MM.1S (cell line): ENCODE results near the gene RARRES2.

Experiments
- DNase-seq: peaks from one replicate; pipeline ENCODE4 v3.0.0-alpha.2; 2015
- H2AFZ ChIP-seq: fragments of 300-600 bp; sonication (generic); 2 replicates; pipeline ENCODE4 v1.6.0; 2016; ENCODE audit warnings: antibody characterized with exemption, low read length
- H3F3A ChIP-seq: fragments of 300-600 bp; sonication (generic); 2 replicates; pipeline ENCODE4 v1.6.1; 2016; ENCODE audit warnings: mild to moderate bottlenecking, antibody characterized with exemption, low read length, moderate library complexity, mixed read lengths; ENCODE audit not compliant: insufficient read depth
- H3K27ac ChIP-seq: fragments of 300-600 bp; sonication (generic); 2 replicates; pipeline ENCODE4 v1.5.1; 2016; ENCODE audit warnings: mild to moderate bottlenecking, low read length
- H3K27me3 ChIP-seq: fragments of 300-600 bp; sonication (generic); replicated peaks from 2 replicates; pipeline ENCODE4 v1.6.0; 2016; ENCODE audit warnings: low read length; ENCODE audit not compliant: insufficient read depth
- H3K36me3 ChIP-seq: fragments of 300-600 bp; sonication (generic); replicated peaks from 2 replicates; pipeline ENCODE4 v1.6.1; 2016; ENCODE audit warnings: mild to moderate bottlenecking, low read length, mixed read lengths; ENCODE audit not compliant: insufficient read depth
- H3K4me1 ChIP-seq: fragments of 300-600 bp; sonication (generic); 2 replicates; pipeline ENCODE4 v1.6.1; 2016; ENCODE audit warnings: low read length, mixed read lengths
- H3K4me2 ChIP-seq: fragments of 300-600 bp; sonication (generic); 2 replicates; pipeline ENCODE4 v1.6.0; 2016; ENCODE audit warnings: low read depth, low read length
- H3K4me3 ChIP-seq: fragments of 300-600 bp; sonication (generic); 2 replicates; pipeline ENCODE4 v1.5.1; 2016; ENCODE audit warnings: low read length, mixed read lengths
- H3K79me2 ChIP-seq: fragments of 300-600 bp; sonication (generic); 2 replicates; pipeline ENCODE4 v1.6.1; 2016; ENCODE audit warnings: mixed run types, low read length, mixed read lengths
- H3K9ac ChIP-seq: fragments of 300-600 bp; sonication (generic); 2 replicates; pipeline ENCODE4 v1.6.1; 2016; ENCODE audit warnings: low read length, mixed read lengths
- H3K9me2 ChIP-seq: fragments of 300-600 bp; sonication (generic); replicated peaks from 2 replicates; pipeline ENCODE4 v1.6.1; 2016; ENCODE audit warnings: mild to moderate bottlenecking, low read length, mixed read lengths; ENCODE audit not compliant: insufficient read depth
- H3K9me3 ChIP-seq: fragments of 300-600 bp; sonication (generic); replicated peaks from 2 replicates; pipeline ENCODE4 v1.6.1; 2016; ENCODE audit warnings: mild to moderate bottlenecking, low read length, mixed read lengths; ENCODE audit not compliant: insufficient read depth
- H4K20me1 ChIP-seq: fragments of 300-600 bp; sonication (generic); 2 replicates; pipeline ENCODE4 v1.6.1; 2016; ENCODE audit warnings: mild to moderate bottlenecking, low read length, moderate library complexity, mixed read lengths; ENCODE audit not compliant: insufficient read depth
- EZH2 ChIP-seq: fragments of 300-600 bp; sonication (generic); optimal IDR thresholded peaks from 2 replicates; pipeline ENCODE3; 2017; ENCODE audit warnings: low read depth, mild to moderate bottlenecking, antibody characterized with exemption, low read length, mixed read lengths
- EZH2phosphoT487 ChIP-seq: fragments of 300-600 bp; sonication (generic); IDR thresholded peaks from 2 replicates; pipeline ENCODE4 v1.6.1; 2018; ENCODE audit warnings: antibody characterized with exemption, low read length
- TF ChIP-seq, protein P1 (sequence below): fragments of 300-600 bp; sonication (generic); IDR thresholded peaks from 2 replicates; pipeline ENCODE4 v1.5.1; 2016; ENCODE audit warnings: antibody characterized with exemption, low read length, mixed read lengths

The RARRES2 gene

DNA sequence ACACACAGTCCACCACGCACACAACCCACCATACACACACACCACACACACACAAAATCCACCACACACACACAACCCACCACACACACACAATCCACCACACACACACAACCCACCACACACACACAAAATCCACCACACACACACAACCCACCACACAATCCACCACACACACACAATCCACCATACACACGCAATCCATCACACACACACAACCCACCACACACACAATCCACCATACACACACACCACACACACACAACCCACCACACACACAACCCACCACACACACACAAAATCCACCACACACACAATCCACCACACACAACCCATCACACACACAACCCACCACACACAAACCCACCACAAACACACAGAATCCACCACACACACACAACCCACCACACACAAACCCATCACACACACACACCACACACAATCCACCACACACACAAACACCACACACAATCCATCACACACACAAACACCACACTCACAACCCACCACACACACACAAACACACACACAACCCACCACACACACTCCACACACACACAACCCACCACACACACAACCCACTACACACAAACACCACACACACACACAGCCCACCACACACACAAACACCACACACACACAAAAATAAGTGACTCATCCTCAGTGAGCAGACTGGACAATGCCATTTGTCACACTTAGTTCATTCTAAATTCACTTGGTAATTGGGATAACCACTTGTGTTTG is 18.4 kb upstream of the RARRES2 start:
- Histone ChIP-seq H3K4me1 (peaks cover 33% of the 10 kb centered on the region), H3K36me3 (no peaks in the 10 kb centered on the region), H3K27ac (no peak overlapping the region), H3K27me3 (no peaks in the 10 kb centered on the region), H3K4me2 (no peak overlapping the region), H2AFZ (no peak overlapping the region), H3K9me2 (no peaks in the 10 kb centered on the region), H3K9ac (no peak overlapping the region), H3F3A (peaks cover 23% of the 10 kb centered on the region), H3K4me3 (no peak overlapping the region), H3K79me2 (no peaks in the 10 kb centered on the region), H3K9me3 (no peaks in the 10 kb centered on the region), H4K20me1 (no peaks in the 10 kb centered on the region)
- TF ChIP-seq, protein P1, sequence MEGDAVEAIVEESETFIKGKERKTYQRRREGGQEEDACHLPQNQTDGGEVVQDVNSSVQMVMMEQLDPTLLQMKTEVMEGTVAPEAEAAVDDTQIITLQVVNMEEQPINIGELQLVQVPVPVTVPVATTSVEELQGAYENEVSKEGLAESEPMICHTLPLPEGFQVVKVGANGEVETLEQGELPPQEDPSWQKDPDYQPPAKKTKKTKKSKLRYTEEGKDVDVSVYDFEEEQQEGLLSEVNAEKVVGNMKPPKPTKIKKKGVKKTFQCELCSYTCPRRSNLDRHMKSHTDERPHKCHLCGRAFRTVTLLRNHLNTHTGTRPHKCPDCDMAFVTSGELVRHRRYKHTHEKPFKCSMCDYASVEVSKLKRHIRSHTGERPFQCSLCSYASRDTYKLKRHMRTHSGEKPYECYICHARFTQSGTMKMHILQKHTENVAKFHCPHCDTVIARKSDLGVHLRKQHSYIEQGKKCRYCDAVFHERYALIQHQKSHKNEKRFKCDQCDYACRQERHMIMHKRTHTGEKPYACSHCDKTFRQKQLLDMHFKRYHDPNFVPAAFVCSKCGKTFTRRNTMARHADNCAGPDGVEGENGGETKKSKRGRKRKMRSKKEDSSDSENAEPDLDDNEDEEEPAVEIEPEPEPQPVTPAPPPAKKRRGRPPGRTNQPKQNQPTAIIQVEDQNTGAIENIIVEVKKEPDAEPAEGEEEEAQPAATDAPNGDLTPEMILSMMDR = no peak
- no peak for TF ChIP-seq EZH2
- no peak for TF ChIP-seq EZH2phosphoT487
- DNase-seq = no peak

DNA sequence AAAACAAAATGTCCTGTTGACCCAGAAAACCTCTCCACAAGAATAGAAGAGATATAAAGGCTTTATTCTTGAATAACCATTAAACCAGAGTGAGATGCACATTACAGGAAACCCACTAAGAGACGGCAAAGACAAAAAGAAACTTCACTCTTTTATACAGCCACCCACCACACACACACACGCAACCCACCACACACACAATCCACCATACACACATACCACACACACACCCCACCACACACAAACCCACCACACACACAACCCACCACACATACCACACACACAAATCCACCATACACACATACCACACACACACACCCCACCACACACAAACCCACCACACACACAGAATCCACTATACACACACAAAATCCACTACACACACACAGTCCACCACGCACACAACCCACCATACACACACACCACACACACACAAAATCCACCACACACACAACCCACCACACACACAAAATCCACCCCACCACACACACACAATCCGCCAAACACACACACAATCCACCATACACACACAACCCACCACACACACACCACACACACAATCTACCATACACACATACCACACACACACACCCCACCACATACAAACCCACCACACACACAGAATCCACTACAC is 17.7 kb upstream of the RARRES2 start:
- no peaks in the 10 kb centered on the region for H3K27me3 ChIP-seq
- H3K36me3 ChIP-seq = no peaks in the 10 kb centered on the region
- H3K4me2 ChIP-seq = no peak overlapping the region
- H3K79me2 ChIP-seq = no peaks in the 10 kb centered on the region
- no peak overlapping the region for H3K9ac ChIP-seq
- no peak for DNase-seq
- peaks cover 19% of the 10 kb centered on the region for H3F3A ChIP-seq
- no peak overlapping the region for H3K4me3 ChIP-seq
- H4K20me1 ChIP-seq = no peaks in the 10 kb centered on the region
- peaks cover 30% of the 10 kb centered on the region for H3K4me1 ChIP-seq
- H3K27ac ChIP-seq = no peak overlapping the region
- no peaks in the 10 kb centered on the region for H3K9me3 ChIP-seq
- no peak overlapping the region for H2AFZ ChIP-seq
- H3K9me2 ChIP-seq = no peaks in the 10 kb centered on the region
- TF ChIP-seq EZH2 (no peak), EZH2phosphoT487 (no peak)
- TF ChIP-seq, protein P1 = no peak

DNA sequence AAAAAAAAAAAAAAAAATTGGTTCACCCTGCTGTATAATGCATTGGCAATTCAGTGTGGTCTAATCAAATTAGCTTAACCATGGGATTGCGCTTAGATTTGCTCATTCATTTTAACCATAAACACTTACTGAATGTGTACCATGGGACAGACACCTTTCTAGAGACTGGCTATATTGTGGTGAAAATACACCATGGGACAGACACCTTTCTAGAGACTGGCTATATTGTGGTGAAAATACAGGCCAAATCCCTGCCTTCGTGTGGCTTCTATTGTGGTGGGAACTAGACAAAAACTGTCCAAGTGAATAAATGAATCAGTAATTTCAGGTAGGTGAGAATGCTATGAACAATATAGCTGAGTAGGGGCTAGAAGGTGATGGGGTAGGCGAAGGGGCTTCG is 17.0 kb upstream of the RARRES2 start:
- H3K36me3 ChIP-seq = no peaks in the 10 kb centered on the region
- TF ChIP-seq EZH2phosphoT487 (no peak), EZH2 (no peak)
- TF ChIP-seq, protein P1 = no peak
- no peaks in the 10 kb centered on the region for H4K20me1 ChIP-seq
- no peaks in the 10 kb centered on the region for H3K27me3 ChIP-seq
- H3F3A ChIP-seq = peaks cover 15% of the 10 kb centered on the region
- H3K9me2 ChIP-seq = no peaks in the 10 kb centered on the region
- no peaks in the 10 kb centered on the region for H3K79me2 ChIP-seq
- H3K9ac ChIP-seq = no peak overlapping the region
- H3K4me3 ChIP-seq = no peak overlapping the region
- no peak overlapping the region for H3K27ac ChIP-seq
- no peak overlapping the region for H2AFZ ChIP-seq
- H3K9me3 ChIP-seq = no peaks in the 10 kb centered on the region
- no peak overlapping the region for H3K4me2 ChIP-seq
- H3K4me1 ChIP-seq = peaks cover 24% of the 10 kb centered on the region
- DNase-seq = no peak
